Activated CD8-positive, alpha-beta T cell treated with anti-CD3 and anti-CD28 coated beads for 36 hours (primary cell): ENCODE data around the gene PRR5. TPM values are rescaled to one million over a fixed set of nuclear protein-coding genes. Genes with fewer than 3 reads are reported as not detected.

Experiments used
- ATAC-seq: fragments of 200-7000 bp; cut with Tn5 transposase; one replicate; pipeline ENCODE4 v1.10.0; 2021; ENCODE audit warnings: mild to moderate bottlenecking, moderate library complexity
- CTCF ChIA-PET: fragments of 350-600 bp; sonication (Branson Sonifier 250); formaldehyde crosslinking; loops from one replicate; lab custom pipeline; 2021; ENCODE audit warnings: antibody characterized with exemption; lab: Charles Lee
- POLR2A ChIA-PET: fragments of 350-600 bp; sonication (Branson Sonifier 250); formaldehyde crosslinking; loops from one replicate; lab custom pipeline; 2021; ENCODE audit warnings: antibody characterized with exemption; lab: Charles Lee
- DNase-seq: peaks from one replicate; pipeline ENCODE4 v3.0.0-alpha.2; 2020
- H3K27ac Mint-ChIP-seq: one replicate; pipeline ENCODE4 v1.8.0; 2021; ENCODE audit warnings: mild to moderate bottlenecking, mixed read lengths
- H3K27me3 Mint-ChIP-seq: one replicate; pipeline ENCODE4 v1.8.0; 2021; ENCODE audit warnings: mixed read lengths
- H3K36me3 Mint-ChIP-seq: one replicate; pipeline ENCODE4 v1.8.0; 2021; ENCODE audit warnings: low read depth, mixed read lengths
- H3K4me1 Mint-ChIP-seq: one replicate; pipeline ENCODE4 v1.8.0; 2021; ENCODE audit warnings: low read depth, mixed read lengths
- H3K4me3 Mint-ChIP-seq: one replicate; pipeline ENCODE4 v1.8.0; 2021; ENCODE audit warnings: mild to moderate bottlenecking, moderate library complexity, mixed read lengths
- H3K9me3 Mint-ChIP-seq: one replicate; pipeline ENCODE4 v1.8.0; 2021; ENCODE audit warnings: mixed read lengths
- CTCF ChIP-seq: fragments of 200-600 bp; IDR thresholded peaks from one replicate; pipeline ENCODE4 v1.8.0; 2022; ENCODE audit warnings: antibody characterized with exemption, mild to moderate bottlenecking
- intact Hi-C: fragments of 100-400 bp; cut with micrococcal nuclease; formaldehyde crosslinking; loops from one replicate; pipeline ENCODE4 v1.10.0; 2022
- total RNA-seq, 2 experiments: library from RNA; stranded (reverse); gene quantifications; one replicate each; pipeline ENCODE4 v1.2.3, GENCODE V29; 2021

The PRR5 gene
- total RNA-seq, 2 experiments from 2014 or later, result 26.8 to 27.3 TPM

DNA sequence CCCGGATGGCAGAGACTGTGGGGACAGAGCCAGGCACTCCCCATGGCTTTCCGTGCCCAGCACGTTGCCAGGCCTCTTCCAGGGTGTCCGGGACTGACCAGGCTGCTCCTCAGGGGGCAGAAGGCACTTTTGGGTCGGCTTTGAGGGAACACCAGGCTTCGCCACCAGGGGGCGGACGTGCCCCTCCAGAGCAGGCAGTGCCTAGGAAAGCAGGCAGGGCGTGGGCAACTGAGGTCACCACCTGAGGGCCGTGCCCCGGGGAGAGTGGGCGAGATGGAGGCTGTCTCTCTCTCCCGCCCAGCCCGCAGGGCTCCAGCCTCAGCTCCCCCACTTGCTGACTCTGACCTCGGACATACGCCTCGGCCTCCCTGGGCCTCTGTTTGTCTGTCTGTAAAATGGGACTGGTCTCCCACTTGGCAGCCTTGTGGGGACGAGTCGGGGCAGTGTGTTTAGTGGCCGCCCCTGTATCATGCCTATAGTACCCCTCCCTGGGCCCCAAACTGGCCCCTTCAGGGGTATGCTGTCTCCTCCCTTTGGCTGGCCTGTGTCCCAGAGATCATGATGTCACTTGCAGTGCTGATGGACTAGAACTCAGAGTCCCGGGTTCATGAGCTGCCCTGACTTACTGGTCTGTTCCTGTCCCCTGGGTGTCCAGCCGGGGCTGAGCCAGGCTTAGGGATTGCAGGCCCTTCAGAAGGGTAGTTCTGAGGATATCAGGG is 4.4 kb upstream of the PRR5 start:
- TF ChIP-seq CTCF, result peak; percentile 87
- H3K9me3 Mint-ChIP-seq, result no peaks in the 10 kb centered on the region
- intact Hi-C loops, result loop anchor here (2.0 kb wide), 2 partner anchors 31 to 37 kb away; no protein-coding TSS in a partner anchor
- no peaks in the 10 kb centered on the region for H3K27me3 Mint-ChIP-seq
- H3K4me3 Mint-ChIP-seq, result no peak overlapping the region
- H3K4me1 Mint-ChIP-seq, result peaks cover 23% of the 10 kb centered on the region
- peak; percentile 94 for DNase-seq
- no peak overlapping the region for H3K27ac Mint-ChIP-seq
- ATAC-seq, result peak; percentile 57
- H3K36me3 Mint-ChIP-seq, result no peaks in the 10 kb centered on the region
- ChIA-PET CTCF (interaction anchor here (0.8 to 4.6 kb wide), 15 partner anchors 9 to 43 kb away, joined by 3 to 46 read pairs (median 5); no protein-coding TSS in a partner anchor), POLR2A (no interaction called here)

DNA sequence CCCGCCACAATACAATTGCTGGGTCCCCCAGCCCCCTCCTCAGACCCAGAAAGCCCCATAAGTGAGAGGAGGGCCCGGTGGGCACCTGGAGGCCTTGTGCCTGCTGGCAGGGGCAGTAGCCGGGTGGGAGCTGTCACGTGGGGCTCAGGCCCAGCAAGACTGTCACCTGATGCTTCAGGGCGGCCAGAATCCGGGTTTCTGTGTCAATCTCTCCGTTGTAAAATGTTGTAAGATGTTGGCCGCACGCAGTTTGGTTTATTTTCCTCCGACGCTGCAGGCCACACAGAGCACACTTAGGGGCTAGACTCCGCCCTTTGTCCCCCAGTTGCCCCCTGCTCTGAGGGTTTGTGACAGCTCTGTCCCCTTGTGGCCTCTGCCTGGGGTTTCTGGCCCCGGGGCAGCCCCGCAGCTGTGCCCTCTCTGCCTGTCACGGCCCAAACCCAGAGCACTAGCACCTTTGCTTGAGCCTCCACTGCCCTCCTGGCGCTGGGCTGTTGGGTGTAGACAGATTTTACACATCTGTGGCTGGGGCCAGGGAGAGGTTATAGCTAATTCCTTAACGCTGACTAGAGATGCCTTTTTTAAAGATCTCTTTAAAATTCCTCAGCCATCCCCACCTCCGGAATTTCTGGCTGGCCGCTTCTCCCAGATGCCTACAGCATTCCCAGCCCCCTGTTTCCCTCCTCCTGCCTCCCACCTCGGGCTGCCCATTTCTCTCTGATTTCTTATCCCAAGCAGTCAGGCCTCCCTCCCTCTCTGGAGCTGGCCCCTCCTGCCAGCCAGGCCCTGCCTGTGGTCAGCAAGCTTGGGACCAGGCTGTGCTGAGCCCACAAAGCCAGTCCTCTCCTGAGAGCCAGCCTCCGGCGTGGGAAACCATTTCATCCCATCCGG is 3.2 kb upstream of the PRR5 start:
- TF ChIP-seq CTCF, result no peak
- no peak for ATAC-seq
- POLR2A ChIA-PET, result no interaction called here
- H3K27me3 Mint-ChIP-seq, result no peaks in the 10 kb centered on the region
- H3K4me3 Mint-ChIP-seq, result no peak overlapping the region
- CTCF ChIA-PET, result interaction anchor here (0.8 to 4.6 kb wide), 13 partner anchors 8 to 42 kb away, joined by 3 to 46 read pairs (median 5); no protein-coding TSS in a partner anchor
- intact Hi-C loops, result loop anchor here (2.0 kb wide), 1 partner anchor 30 kb away; no protein-coding TSS in a partner anchor
- no peaks in the 10 kb centered on the region for H3K36me3 Mint-ChIP-seq
- peaks cover 27% of the 10 kb centered on the region for H3K4me1 Mint-ChIP-seq
- no peaks in the 10 kb centered on the region for H3K9me3 Mint-ChIP-seq
- DNase-seq, result no peak
- no peak overlapping the region for H3K27ac Mint-ChIP-seq

DNA sequence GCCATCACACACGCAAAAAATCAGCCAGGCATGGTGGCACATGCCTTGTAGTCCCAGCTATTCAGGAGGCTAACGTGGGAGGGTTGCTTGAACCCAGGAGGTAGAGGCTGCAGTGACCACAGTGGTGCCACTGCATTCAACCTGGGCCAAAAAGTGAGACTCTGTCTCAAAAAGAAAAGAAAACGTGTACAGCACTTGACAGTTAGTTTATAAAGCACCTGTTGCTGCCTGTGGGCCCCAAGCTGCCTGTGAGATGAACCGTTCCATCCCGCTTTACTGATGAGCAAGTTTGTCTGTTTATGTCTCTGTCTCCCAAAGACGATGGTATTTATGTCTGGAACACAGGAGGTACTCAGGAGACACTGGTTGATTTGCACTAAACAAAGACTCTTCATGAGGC is 1.5 kb upstream of the PRR5 start:
- no peak for TF ChIP-seq CTCF
- ATAC-seq (no peak), DNase-seq (no peak)
- peaks cover 3% of the 10 kb centered on the region for H3K36me3 Mint-ChIP-seq
- H3K4me1 Mint-ChIP-seq, result peaks cover 33% of the 10 kb centered on the region
- no peak overlapping the region for H3K4me3 Mint-ChIP-seq
- no peak overlapping the region for H3K27ac Mint-ChIP-seq
- H3K9me3 Mint-ChIP-seq, result no peaks in the 10 kb centered on the region
- ChIA-PET CTCF (interaction anchor here (1.2 to 3.7 kb wide), 3 partner anchors 14 to 35 kb away, joined by 4 to 17 read pairs (median 5); no protein-coding TSS in a partner anchor), POLR2A (interaction anchor here (0.7 kb wide), 1 partner anchor 15 kb away, joined by 3 read pairs; no protein-coding TSS in a partner anchor)
- intact Hi-C loops, result no loop called here
- H3K27me3 Mint-ChIP-seq, result no peaks in the 10 kb centered on the region

DNA sequence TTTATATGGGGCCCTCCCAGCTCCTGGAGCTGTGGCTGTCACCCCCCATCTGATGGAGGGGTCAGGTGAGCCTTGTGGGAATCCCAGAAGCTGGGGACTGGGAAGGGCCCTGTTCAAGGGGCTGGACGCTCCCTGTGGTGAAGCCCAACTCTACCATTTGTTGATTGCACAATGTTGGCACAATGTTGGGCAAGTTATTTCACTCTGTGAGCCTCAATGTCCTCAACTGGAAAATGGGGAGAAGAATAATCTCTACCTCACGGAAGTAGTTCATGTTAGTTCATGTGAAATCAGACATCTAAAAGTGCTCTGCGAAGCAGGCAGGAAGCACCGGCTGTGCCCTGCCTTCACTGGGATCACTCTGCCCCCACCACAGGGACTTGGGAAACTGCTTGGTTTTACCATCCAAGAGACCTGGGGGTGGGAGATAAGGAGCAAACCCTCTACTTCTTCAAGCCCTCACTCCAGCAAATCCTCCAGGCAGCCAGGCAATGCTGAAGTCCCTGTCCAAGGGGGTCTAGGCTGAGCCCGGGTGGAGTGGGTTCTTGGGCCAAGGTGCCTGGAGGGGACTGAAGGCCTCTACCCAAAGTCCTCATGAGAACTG is 715 bp upstream of the PRR5 start:
- peaks cover 38% of the 10 kb centered on the region for H3K4me1 Mint-ChIP-seq
- ChIA-PET CTCF (interaction anchor here (1.2 to 3.7 kb wide), 3 partner anchors 15 to 34 kb away, joined by 4 to 17 read pairs (median 5); no protein-coding TSS in a partner anchor), POLR2A (interaction anchor here (0.6 to 0.7 kb wide), 2 partner anchors 10 to 16 kb away, joined by 3 read pairs; no protein-coding TSS in a partner anchor)
- ATAC-seq, result no peak
- intact Hi-C loops, result no loop called here
- no peaks in the 10 kb centered on the region for H3K27me3 Mint-ChIP-seq
- peaks cover 3% of the 10 kb centered on the region for H3K36me3 Mint-ChIP-seq
- no peaks in the 10 kb centered on the region for H3K9me3 Mint-ChIP-seq
- no peak for TF ChIP-seq CTCF
- DNase-seq, result no peak
- H3K27ac Mint-ChIP-seq, result peak overlapping the region; percentile 86
- peak overlapping the region; percentile 66 for H3K4me3 Mint-ChIP-seq
